ENCODE data around the gene WFS1. TPM values are rescaled to one million over a fixed set of nuclear protein-coding genes. Genes with fewer than 3 reads are reported as not detected.
A peak's percentile ranks its signal among the peaks of the same experiment; 100 is the strongest.

WFS1 gene
- total and polyA plus RNA-seq, 9 donors: 33.2 to 174 (median 126) TPM

GRCh38 chr4:6277139-6277802 is 7.6 kb downstream of the WFS1 start:
- Histone ChIP-seq H3K36me3 (no peaks in the 10 kb centered on the region), H3K4me1 (ENCODE audit: insufficient read depth) (peaks cover 72% of the 10 kb centered on the region), H3K27ac (peak overlapping the region; percentile 0 to 86), H3K9me3 (no peaks in the 10 kb centered on the region), H3K27me3 (no peaks in the 10 kb centered on the region), H3K4me3 (no peak overlapping the region)
- TF ChIP-seq EP300 (IDR thresholded peaks at IDR 0.05): no peak
- TF ChIP-seq CTCF (IDR thresholded peaks at IDR 0.05): no peak
- TF ChIP-seq POLR2A (IDR thresholded peaks at IDR 0.05): no peak
- intact Hi-C loops (cut with DNase I): loop anchor here in 1 of 4 donors (10.0 kb wide), 1 partner anchor 508 kb away; the partner anchor contains the start of gene KIAA0232
- 15 to 22% (median 18%) methylated on average over 21 to 24 of the region's 24 CpGs for WGBS, 3 donors
- DNase-seq: peak; percentile 64 to 87 (median 77)

DNA sequence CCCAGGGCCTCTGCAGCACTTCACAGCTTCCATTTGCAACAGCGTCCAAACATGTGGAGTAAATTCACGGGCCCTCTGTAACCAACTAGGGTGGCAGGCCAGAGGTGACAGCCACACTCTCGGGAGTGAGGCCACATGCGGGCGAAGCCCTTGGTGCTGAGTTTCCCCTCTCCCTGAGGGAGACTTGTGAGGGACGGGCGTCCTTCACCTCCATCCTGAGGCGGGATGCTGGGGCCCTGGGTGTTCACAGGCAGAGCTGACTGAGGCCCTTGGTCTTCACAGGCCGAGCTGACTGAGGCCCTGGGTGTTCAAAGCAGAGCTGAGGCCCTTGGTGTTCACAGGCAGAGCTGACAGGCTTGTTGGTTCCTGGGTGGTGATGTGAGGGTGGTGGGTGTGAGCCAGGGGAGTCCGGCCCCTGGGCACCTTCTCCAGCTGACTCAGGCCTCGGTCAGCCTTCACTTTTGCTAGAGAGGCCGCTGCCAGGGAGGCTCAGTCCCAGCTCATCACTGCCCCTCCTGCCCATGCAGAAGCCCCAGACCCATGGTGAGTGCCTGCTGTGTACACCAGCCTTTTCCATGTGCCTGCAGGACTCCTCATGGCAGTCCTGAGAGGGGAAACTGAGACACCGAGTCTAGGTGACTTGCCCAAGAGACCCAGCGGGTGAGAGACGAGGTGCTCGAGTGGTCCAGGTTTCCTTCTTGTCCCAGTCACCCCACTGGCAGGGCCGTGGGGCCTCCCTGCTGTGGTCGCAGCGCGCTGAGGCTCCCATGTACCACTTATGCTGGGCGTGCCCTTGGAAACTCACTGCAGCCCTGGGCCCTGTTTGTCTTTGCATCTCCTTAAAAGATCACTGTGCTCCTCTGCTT is 8.5 kb downstream of the WFS1 start:
- WGBS, 3 donors: 39 to 53% (median 44%) methylated on average over 21 of the region's 21 CpGs
- TF ChIP-seq EP300 (IDR thresholded peaks at IDR 0.05): no peak
- TF ChIP-seq POLR2A (IDR thresholded peaks at IDR 0.05): no peak
- TF ChIP-seq CTCF (IDR thresholded peaks at IDR 0.05): no peak
- Histone ChIP-seq H3K9me3 (no peaks in the 10 kb centered on the region), H3K27me3 (no peaks in the 10 kb centered on the region), H3K4me3 (no peak overlapping the region), H3K27ac (peak overlapping the region; percentile 0 to 86), H3K4me1 (ENCODE audit: insufficient read depth) (peaks cover 72% of the 10 kb centered on the region), H3K36me3 (no peaks in the 10 kb centered on the region)
- intact Hi-C loops (cut with DNase I): loop anchor here in 1 of 4 donors (10.0 kb wide), 1 partner anchor 507 kb away; the partner anchor contains the start of gene KIAA0232
- DNase-seq: peak in 1 of 5 donors; percentile 46

GRCh38 chr4:6278801-6279197 is 9.1 kb downstream of the WFS1 start:
- H3K36me3 ChIP-seq: no peaks in the 10 kb centered on the region
- intact Hi-C loops (cut with DNase I): loop anchor here in 1 of 4 donors (10.0 kb wide), 1 partner anchor 506 kb away; the partner anchor contains the start of gene KIAA0232
- peaks cover 71% of the 10 kb centered on the region for H3K4me1 ChIP-seq (ENCODE audit: insufficient read depth)
- 4 to 5% (median 4%) methylated on average over 10 of the region's 10 CpGs for WGBS, 3 donors
- H3K27me3 ChIP-seq: no peaks in the 10 kb centered on the region
- peak; percentile 76 to 92 (median 82) for DNase-seq
- no peak overlapping the region for H3K4me3 ChIP-seq
- no peaks in the 10 kb centered on the region for H3K9me3 ChIP-seq
- no peak for TF ChIP-seq CTCF (IDR thresholded peaks at IDR 0.05)
- peak overlapping the region; percentile 48 to 86 for H3K27ac ChIP-seq

GRCh38 chr4:6279582-6280289 is 10.1 kb downstream of the WFS1 start:
- peak in 1 of 5 donors; percentile 54 for DNase-seq
- H3K27ac ChIP-seq: peak overlapping the region; percentile 48 to 86
- peaks cover 65% of the 10 kb centered on the region for H3K4me1 ChIP-seq (ENCODE audit: insufficient read depth)
- H3K36me3 ChIP-seq: no peaks in the 10 kb centered on the region
- H3K27me3 ChIP-seq: no peaks in the 10 kb centered on the region
- H3K9me3 ChIP-seq: no peaks in the 10 kb centered on the region
- H3K4me3 ChIP-seq: no peak overlapping the region
- TF ChIP-seq POLR2A (IDR thresholded peaks at IDR 0.05) (no peak), EP300 (IDR thresholded peaks at IDR 0.05) (no peak), CTCF (IDR thresholded peaks at IDR 0.05) (no peak)
- 87 to 89% (median 87%) methylated on average over 14 of the region's 14 CpGs for WGBS, 3 donors
- intact Hi-C loops (cut with DNase I): loop anchor here in 1 of 4 donors (10.0 kb wide), 1 partner anchor 505 kb away; the partner anchor contains the start of gene KIAA0232
